ENCODE results near the gene EFCAB7. TPM values are rescaled to one million over a fixed set of nuclear protein-coding genes. Genes with fewer than 3 reads are reported as not detected.
A peak's percentile ranks its signal among the peaks of the same experiment; 100 is the strongest.

Gene EFCAB7
- total RNA-seq, 1 donor from 2014 or later = 3.7 TPM

GRCh38 chr1:63516629-63517028 is 6.7 kb upstream of the EFCAB7 start:
- Histone ChIP-seq H3K79me2 (ENCODE audit: insufficient read depth, low read length) (peaks cover 15% of the 10 kb centered on the region), H3K9me3 (ENCODE audit: insufficient read depth, low read depth, low read length) (no peaks in the 10 kb centered on the region), H3K9ac (ENCODE audit: low read length) (no peak overlapping the region), H3K4me3 (ENCODE audit: insufficient read depth, low read depth, low read length) (no peak overlapping the region), H3K27ac (ENCODE audit: low read depth, low read length) (no peak overlapping the region), H3K4me2 (ENCODE audit: low read length) (no peak overlapping the region), H3K4me1 (ENCODE audit: insufficient read depth, low read length) (no peaks in the 10 kb centered on the region), H4K20me1 (ENCODE audit: insufficient read depth, low read length) (no peaks in the 10 kb centered on the region), H3K36me3 (ENCODE audit: insufficient read depth, low read length) (no peaks in the 10 kb centered on the region), H2AFZ (ENCODE audit: low read depth, low read length) (no peak overlapping the region), H3K27me3 (ENCODE audit: insufficient read depth, low read length) (no peaks in the 10 kb centered on the region)
- Mint-ChIP-seq H3K9me3 (ENCODE audit: unreplicated experiment) (no peaks in the 10 kb centered on the region), H3K4me3 (ENCODE audit: unreplicated experiment) (no peak overlapping the region), H3K36me3 (ENCODE audit: low read depth, unreplicated experiment) (no peaks in the 10 kb centered on the region), H3K27ac (ENCODE audit: unreplicated experiment) (no peak overlapping the region), H3K4me1 (ENCODE audit: low read depth, unreplicated experiment) (no peaks in the 10 kb centered on the region), H3K27me3 (ENCODE audit: low read depth, unreplicated experiment) (no peaks in the 10 kb centered on the region)
- TF ChIP-seq CTCF (IDR thresholded peaks at IDR 0.05; ENCODE audit: insufficient read depth, low read depth, low read length) (no peak), EZH2 (IDR thresholded peaks at IDR 0.05; ENCODE audit: insufficient read depth, low read length) (no peak)
- no peak for FAIRE-seq
- no peak for DNase-seq (ENCODE audit: low read depth)

- Mint-ChIP-seq H3K4me3 (ENCODE audit: unreplicated experiment) (peak overlapping the region; percentile 97), H3K9me3 (ENCODE audit: unreplicated experiment) (no peaks in the 10 kb centered on the region), H3K27ac (ENCODE audit: unreplicated experiment) (peak overlapping the region; percentile 96), H3K36me3 (ENCODE audit: low read depth, unreplicated experiment) (no peaks in the 10 kb centered on the region), H3K4me1 (ENCODE audit: low read depth, unreplicated experiment) (peaks cover 2% of the 10 kb centered on the region), H3K27me3 (ENCODE audit: low read depth, unreplicated experiment) (no peaks in the 10 kb centered on the region)
- Histone ChIP-seq H3K36me3 (ENCODE audit: insufficient read depth, low read length) (no peaks in the 10 kb centered on the region), H3K4me1 (ENCODE audit: insufficient read depth, low read length) (peaks cover 6% of the 10 kb centered on the region), H3K27ac (ENCODE audit: low read depth, low read length) (peak overlapping the region; percentile 88), H3K4me3 (ENCODE audit: insufficient read depth, low read depth, low read length) (peak overlapping the region; percentile 97), H2AFZ (ENCODE audit: low read depth, low read length) (peak overlapping the region; percentile 96), H4K20me1 (ENCODE audit: insufficient read depth, low read length) (no peaks in the 10 kb centered on the region), H3K9me3 (ENCODE audit: insufficient read depth, low read depth, low read length) (no peaks in the 10 kb centered on the region), H3K79me2 (ENCODE audit: insufficient read depth, low read length) (peaks cover 39% of the 10 kb centered on the region), H3K9ac (ENCODE audit: low read length) (peak overlapping the region; percentile 89), H3K4me2 (ENCODE audit: low read length) (peak overlapping the region; percentile 90), H3K27me3 (ENCODE audit: insufficient read depth, low read length) (no peaks in the 10 kb centered on the region)
- TF ChIP-seq CTCF (IDR thresholded peaks at IDR 0.05; ENCODE audit: insufficient read depth, low read depth, low read length) = no peak
- TF ChIP-seq EZH2 (IDR thresholded peaks at IDR 0.05; ENCODE audit: insufficient read depth, low read length) = no peak
- no peak for FAIRE-seq
- no peak for DNase-seq (ENCODE audit: low read depth)
Measured at GRCh38 chr1:63523738-63524137, 413 bp downstream of the EFCAB7 start.

- Histone ChIP-seq H2AFZ (ENCODE audit: low read depth, low read length) (peak overlapping the region; percentile 96), H3K27ac (ENCODE audit: low read depth, low read length) (peak overlapping the region; percentile 88), H4K20me1 (ENCODE audit: insufficient read depth, low read length) (no peaks in the 10 kb centered on the region), H3K9me3 (ENCODE audit: insufficient read depth, low read depth, low read length) (no peaks in the 10 kb centered on the region), H3K4me3 (ENCODE audit: insufficient read depth, low read depth, low read length) (peak overlapping the region; percentile 97), H3K36me3 (ENCODE audit: insufficient read depth, low read length) (no peaks in the 10 kb centered on the region), H3K9ac (ENCODE audit: low read length) (peak overlapping the region; percentile 89), H3K4me1 (ENCODE audit: insufficient read depth, low read length) (peaks cover 6% of the 10 kb centered on the region), H3K4me2 (ENCODE audit: low read length) (peak overlapping the region; percentile 90), H3K27me3 (ENCODE audit: insufficient read depth, low read length) (no peaks in the 10 kb centered on the region), H3K79me2 (ENCODE audit: insufficient read depth, low read length) (peaks cover 39% of the 10 kb centered on the region)
- H3K36me3 Mint-ChIP-seq (ENCODE audit: low read depth, unreplicated experiment) = no peaks in the 10 kb centered on the region
- DNase-seq (ENCODE audit: low read depth) = no peak
- H3K4me1 Mint-ChIP-seq (ENCODE audit: low read depth, unreplicated experiment) = peaks cover 2% of the 10 kb centered on the region
- peak overlapping the region; percentile 27 for H3K27ac Mint-ChIP-seq (ENCODE audit: unreplicated experiment)
- no peaks in the 10 kb centered on the region for H3K9me3 Mint-ChIP-seq (ENCODE audit: unreplicated experiment)
- H3K27me3 Mint-ChIP-seq (ENCODE audit: low read depth, unreplicated experiment) = no peaks in the 10 kb centered on the region
- no peak for TF ChIP-seq CTCF (IDR thresholded peaks at IDR 0.05; ENCODE audit: insufficient read depth, low read depth, low read length)
- TF ChIP-seq EZH2 (IDR thresholded peaks at IDR 0.05; ENCODE audit: insufficient read depth, low read length) = no peak
- H3K4me3 Mint-ChIP-seq (ENCODE audit: unreplicated experiment) = peak overlapping the region; percentile 97
- no peak for FAIRE-seq
Measured at GRCh38 chr1:63524201-63524600, 876 bp downstream of the EFCAB7 start.

Measured in astrocyte (in vitro differentiated cells and primary cell).